Measurements from ENCODE around the gene ATMIN.
A peak's percentile ranks its signal among the peaks of the same experiment; 100 is the strongest.

ATMIN gene

GRCh38 chr16:81005610-81006161 lies 30.0 kb upstream of the ATMIN start:
- no peak for DNase-seq (ENCODE audit: low spot score)

GRCh38 chr16:81006211-81006812 lies 29.3 kb upstream of the ATMIN start:
- no peak for DNase-seq (ENCODE audit: low spot score)

DNA sequence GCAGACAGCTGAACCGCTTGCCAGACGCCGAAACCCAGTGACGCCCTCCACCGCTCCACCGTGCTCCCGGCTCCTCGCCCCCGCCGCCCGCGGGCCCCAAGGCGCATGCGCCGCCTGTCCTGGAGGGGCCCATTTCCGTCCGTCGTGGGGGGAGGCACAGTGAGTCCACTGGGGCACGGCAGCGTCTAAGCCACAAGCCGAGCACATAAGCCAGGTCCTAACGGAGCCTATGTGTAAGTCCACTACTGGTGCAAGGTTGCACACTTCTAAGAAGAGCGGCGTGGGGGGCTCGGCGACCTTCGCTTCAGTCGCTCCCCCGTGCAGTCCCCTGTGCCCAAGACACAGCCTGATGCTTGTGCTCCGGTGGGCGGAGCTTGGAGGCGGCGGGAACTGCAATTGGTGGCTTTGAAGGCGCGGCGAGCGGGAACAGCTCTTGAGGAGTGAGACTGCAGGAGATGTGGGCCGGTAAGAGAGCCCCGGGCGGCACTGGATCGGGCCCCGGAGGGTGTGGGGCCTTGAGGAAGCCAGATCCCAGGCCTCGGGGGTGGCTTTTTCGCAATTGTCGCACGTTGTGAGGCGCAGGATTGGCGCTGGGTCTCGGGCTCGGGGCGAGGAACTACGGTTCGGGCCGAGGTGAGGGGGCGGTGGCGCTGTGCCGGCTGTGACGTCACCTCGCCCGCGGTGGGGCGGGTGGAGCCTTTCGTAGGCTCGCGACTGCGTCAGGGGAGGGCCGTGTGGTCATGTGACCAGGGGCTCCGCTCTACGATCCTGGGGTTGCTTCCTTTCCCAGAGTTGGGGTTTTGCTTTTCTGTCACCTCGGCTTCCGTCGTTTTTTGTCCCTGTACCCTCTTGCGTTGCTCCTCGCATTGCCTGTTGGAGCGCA lies 28.6 kb upstream of the ATMIN start, which contains the start of the genes CENPN and CMC2:
Gene CENPN, plus strand, starts transcription at position 402 of the 883 bp plus-strand sequence. CDS start 4,726 bp downstream, outside the sequence.
Gene CMC2, minus strand, starts transcription at position 73 of the 883 bp plus-strand sequence. CDS start 9,491 bp downstream, outside the sequence.
- peak; percentile 99 for DNase-seq (ENCODE audit: low spot score)

DNA sequence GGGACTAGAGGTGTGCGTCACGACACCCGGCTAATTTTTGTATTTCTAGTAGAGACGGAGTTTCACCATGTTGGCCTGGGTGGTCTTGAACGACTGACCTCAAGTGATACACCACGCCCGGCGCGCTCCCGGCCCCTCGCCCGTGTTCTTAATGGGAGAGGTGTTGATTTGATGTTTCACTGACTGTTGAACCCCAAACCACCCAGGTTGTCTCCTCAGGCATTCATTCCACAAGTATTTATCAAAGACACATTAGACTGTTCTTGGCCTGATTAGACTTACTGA lies 27.2 kb upstream of the ATMIN start:
- no peak for DNase-seq (ENCODE audit: low spot score)

DNA sequence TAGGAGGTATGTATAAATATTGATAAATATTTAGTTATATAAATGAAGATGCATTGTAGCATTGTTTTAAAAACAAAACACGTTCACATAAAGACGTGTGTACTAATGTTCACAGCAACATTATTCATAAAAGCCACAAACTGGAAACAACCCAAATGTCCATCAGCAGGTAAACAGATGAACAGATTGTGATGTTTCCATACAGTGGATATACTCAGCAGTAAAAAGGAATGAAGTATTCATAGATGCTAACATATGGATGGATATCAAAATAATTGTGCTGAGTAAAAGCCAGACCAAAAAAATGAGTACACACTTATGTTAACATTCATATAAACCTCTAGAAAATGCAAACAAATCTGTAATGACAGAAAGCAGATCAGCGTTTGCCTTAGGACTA lies 22.7 kb upstream of the ATMIN start:
- no peak for DNase-seq (ENCODE audit: low spot score)

DNA sequence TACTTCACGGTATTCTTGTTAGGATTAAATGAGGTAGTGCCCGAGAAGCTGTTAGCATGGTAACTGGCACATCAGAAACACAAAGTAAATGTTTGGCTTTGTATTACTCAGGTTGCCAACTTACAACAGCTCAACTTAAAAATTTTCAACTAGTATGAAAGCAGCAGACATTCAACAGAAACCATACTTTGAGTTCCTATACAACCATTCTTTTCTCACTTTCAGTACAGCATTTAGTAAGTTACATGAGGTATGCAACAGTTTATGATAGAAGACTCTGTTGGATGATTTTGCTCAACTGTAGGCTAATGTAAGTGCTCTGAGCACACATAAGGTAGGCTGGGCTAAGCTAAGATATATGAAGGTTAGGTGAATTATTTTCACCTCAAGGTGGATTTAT lies 21.0 kb upstream of the ATMIN start:
- no peak for DNase-seq (ENCODE audit: low spot score)

DNA sequence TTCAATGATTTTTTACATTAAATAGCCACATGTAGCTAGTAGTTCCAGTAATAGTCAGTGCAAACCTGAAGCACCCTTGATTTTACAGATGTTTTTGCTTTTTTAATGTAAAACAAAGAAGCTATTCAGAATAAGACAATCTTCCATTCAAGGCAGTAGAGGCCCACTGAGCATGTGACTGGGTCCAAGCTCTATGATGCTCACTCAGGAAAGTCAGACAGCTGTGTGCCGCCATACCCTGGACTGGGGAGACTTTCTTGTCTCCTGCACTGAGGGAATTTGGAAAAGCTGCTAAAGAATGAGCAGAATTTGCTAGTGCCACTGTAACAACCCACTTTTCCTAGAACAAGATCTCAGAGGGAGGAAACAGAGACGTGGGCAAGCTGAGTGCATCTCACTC lies 17.1 kb upstream of the ATMIN start:
- peak; percentile 86 for DNase-seq (ENCODE audit: low spot score)

DNA sequence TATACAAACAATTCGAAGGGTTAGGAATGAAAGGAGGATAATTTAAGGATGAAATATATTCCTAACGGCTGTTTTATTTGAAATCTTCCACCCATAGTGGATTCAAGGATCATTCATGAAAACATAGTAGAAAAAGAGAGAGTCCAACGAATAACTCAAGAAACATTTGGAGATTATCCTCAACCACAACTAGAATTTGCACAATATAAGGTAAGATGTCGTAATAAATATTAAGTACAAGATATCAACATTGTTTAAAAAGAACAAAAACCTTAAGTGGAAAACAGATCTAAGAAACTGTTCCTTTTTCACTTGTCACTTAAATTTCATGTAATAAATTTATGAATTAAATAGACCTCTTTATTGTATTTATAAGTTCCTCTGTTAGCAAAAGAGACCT lies 9.2 kb upstream of the ATMIN start:
- DNase-seq (ENCODE audit: low spot score): no peak

GRCh38 chr16:81029930-81030604 lies 5.6 kb upstream of the ATMIN start:
- no peak for DNase-seq (ENCODE audit: low spot score)

DNA sequence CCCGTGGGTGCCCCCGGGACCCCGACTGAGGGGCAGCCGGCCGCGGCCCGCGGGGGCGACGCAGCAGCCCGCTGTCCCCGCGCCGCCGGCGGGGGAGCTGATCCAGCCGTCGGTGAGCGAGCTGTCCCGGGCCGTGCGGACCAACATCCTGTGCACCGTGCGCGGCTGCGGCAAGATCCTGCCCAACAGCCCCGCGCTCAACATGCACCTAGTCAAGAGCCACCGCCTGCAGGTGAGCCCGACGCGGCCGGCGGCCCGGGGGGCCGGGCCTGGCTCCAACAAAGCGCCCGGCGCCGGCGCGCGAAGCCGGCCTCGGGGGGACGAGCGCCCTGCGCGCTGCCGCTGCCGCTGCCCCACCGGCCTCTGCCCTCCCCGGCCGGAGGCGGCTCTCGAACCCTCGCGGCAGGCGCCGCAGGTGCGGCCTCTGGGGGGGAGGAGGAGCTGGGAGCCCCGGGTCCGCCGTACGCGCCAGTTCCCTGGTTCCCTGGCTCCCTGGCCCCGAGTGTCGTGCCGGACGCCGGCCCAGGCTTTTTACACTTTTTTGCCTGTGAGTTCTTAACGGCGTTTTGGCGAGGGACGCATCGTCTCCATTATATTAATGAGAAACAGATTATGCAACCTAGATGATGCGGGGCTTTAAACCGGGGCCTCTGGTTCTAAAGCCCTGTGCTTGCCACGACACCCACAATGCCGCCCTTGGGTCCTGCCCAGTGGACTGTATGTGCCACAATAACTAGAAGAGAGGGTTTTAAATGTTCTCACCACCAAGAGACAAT lies 521 bp downstream of the ATMIN start:
- peak; percentile 12 for DNase-seq (ENCODE audit: low spot score)

- DNase-seq (ENCODE audit: low spot score): no peak
Measured at GRCh38 chr16:81036751-81037350, 1.2 kb downstream of the ATMIN start.

- no peak for DNase-seq (ENCODE audit: low spot score)
Measured at GRCh38 chr16:81040131-81040530, 4.5 kb downstream of the ATMIN start.

GRCh38 chr16:81040842-81041241 lies 5.2 kb downstream of the ATMIN start:
- no peak for DNase-seq (ENCODE audit: low spot score)

DNA sequence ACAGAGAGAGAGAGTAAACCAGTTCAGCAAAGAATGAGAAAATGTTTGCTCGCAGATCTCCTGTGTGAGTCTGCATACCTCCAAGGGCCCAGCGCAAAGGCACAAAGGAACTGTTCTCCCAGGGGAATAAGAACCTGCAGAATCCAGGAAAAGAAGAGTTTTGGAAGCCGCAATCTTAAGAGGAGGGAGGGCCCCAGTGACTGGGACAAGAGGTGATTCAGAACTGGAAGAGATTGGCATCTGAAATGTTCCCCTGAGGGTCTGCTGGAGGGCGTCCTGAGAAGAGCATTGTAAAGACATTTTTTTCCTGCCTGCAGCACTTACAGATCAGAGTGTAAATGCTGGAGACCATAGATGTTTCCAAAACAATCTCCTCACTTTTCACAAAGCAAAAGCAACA lies 6.1 kb downstream of the ATMIN start:
- no peak for DNase-seq (ENCODE audit: low spot score)

DNA sequence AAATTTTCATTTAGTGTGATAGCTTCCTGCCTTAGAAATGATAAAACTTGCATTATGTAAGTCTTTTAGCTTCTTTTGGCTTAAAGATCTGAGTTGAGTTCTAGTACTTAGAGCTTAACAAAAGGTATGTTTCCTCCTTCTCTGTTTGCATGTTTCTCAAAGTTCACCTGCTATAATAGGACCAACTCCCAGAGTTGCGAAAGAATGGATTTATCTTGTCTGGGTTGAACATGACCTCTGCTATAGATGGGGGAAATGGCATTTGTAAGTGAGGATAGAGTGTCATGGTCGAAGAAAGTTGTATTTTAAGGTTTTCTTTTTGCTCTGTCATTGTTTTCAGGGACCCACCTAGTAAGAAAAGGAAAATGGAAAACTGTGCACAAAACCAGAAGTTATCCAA lies 7.2 kb downstream of the ATMIN start:
- DNase-seq (ENCODE audit: low spot score): no peak

DNA sequence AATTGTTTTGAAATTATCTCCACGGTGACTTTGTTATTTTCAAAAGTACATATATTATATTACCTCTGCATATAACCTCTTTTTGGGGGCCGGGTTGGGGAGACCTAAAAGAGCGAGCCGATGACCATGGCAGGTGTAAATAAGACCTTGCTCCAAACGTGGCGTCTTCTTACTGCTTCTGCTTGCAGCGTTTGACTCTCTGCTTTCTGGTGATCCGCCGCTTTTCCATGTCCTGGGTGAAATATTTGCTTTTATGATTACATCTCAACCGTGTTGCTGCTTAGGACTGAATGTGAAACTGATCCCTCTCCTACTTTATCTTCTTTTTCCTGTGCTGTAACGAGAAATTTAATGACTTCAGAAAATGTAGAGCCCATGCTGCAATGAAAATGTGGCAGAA lies 18.1 kb downstream of the ATMIN start:
- no peak for DNase-seq (ENCODE audit: low spot score)

- no peak for DNase-seq (ENCODE audit: low spot score)
Measured at GRCh38 chr16:81060576-81061306, 25.1 kb downstream of the ATMIN start.

DNA sequence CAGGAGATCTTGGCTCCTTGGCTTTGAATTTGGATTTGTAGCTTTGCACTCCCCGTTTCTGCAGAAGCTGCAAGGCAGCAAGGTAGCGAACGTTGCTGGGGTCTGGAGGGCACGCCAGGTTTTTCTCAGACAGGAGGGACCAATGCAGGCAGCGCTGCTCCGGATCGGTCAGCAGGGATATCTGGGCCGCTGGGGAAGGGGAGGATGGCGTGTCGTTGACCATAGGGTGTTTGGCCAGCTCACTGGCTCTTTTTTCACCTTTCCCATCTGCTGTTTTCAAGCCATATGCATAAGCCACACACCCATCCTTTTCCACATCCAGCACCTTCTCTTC lies 25.6 kb downstream of the ATMIN start:
- no peak for DNase-seq (ENCODE audit: low spot score)

DNA sequence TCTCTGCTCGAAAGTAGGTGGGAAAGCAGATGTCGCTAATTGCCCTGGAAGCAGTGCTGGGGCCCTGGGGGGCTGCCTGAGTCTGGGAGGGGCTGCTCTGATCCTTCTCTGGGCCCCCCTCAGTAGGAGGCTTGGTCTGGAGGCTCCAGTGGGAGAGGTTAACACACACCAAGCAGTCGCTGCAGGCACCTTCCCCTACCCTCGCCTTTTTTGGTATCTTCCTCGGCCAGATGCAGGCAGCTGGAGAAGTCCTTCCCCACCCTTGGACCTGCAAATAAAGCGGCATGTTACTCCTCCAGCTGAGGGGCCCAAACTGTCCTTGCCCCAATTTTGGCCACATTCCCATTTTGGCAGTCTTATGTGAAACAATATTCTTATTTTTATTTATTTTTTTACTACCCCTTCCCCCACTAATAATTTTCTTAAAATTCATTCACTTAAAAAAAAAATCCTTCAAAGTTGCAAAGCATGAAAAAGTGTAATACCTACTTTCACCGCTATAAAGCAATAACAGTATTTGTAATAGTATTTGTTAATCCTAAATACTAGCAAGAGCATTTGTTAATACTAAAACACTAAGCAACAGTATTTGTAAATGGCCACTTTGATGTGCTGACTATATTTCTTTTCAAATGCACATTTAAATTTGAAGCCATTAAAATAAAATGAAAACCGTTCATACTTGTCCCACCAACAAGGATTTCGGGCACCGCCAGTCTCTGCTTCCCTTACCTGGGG lies 26.4 kb downstream of the ATMIN start:
- DNase-seq (ENCODE audit: low spot score): no peak

DNA sequence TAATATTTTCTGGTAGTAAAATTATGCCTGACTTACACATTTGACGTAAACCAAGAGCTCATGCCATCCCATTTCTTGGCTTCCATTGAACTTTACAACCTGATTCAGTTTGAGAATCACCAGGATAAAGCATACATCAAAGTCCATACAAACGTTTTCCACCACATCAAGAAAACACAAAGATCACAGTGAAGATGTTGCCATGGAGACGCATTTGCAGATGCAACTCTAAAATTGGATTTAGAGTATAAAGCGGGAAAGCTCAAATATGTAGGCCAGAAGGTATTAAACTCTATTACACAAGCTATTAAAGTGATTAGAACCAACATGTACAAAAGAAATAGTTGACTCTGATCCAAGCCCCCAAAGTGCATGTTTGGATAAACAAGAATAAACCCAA lies 31.0 kb downstream of the ATMIN start:
- no peak for DNase-seq (ENCODE audit: low spot score)

All from putamen (tissue), 1 donor.